Transverse colon (tissue), 4 donors: Measurements from ENCODE around the gene CTTN. TPM values are rescaled to one million over a fixed set of nuclear protein-coding genes. Genes with fewer than 3 reads are reported as not detected.

Experiments used
- DNase-seq: peaks from one replicate; pipeline ENCODE4 v3.0.0-alpha.2; 2019
- H3K27ac ChIP-seq, 4 donors: fragments of 200-600 bp; sonication (generic); 2 replicates each; pipeline ENCODE4 v1.5.1; 2016 to 2018; ENCODE audit warnings: inconsistent platforms in 4 of 4
- H3K27me3 ChIP-seq: fragments of 200-600 bp; sonication (generic); 2 replicates; pipeline ENCODE4 v1.5.1; 2017; ENCODE audit warnings: inconsistent platforms
- H3K36me3 ChIP-seq, 4 donors: fragments of 200-600 bp; sonication (generic); 2 replicates each; pipeline ENCODE4 v1.5.1; 2017 to 2019; ENCODE audit warnings: inconsistent platforms in 4 of 4
- H3K4me1 ChIP-seq, 4 donors: fragments of 200-600 bp; sonication (generic); 2 replicates each; pipeline ENCODE4 v1.5.1; 2017 to 2020; ENCODE audit warnings: inconsistent platforms in 4 of 4
- H3K4me3 ChIP-seq, 4 donors: fragments of 200-600 bp; sonication (generic); 1 replicate in 1 of 4; 2 replicates in 3 of 4; pipeline versions ENCODE4 v1.5.1 to v1.6.1; 2017 to 2019; ENCODE audit warnings: inconsistent platforms in 4 of 4
- H3K9me3 ChIP-seq, 2 donors: fragments of 200-600 bp; sonication (generic); 2 replicates each; pipeline ENCODE4 v1.5.1; 2017 to 2019; ENCODE audit warnings: inconsistent platforms in 2 of 2
- CTCF ChIP-seq, 5 experiments: fragments of 200-600 bp in 3 of 5; fragments of 450-650 bp in 2 of 5; sonication (generic) in 3 of 5; IDR thresholded peaks; 1 replicate in 2 of 5; 2 replicates in 3 of 5; pipeline ENCODE4 v1.5.1; 2016 to 2017; ENCODE audit warnings: antibody characterized with exemption in 5 of 5, inconsistent platforms in 3 of 5, mild to moderate bottlenecking in 2 of 5, moderate library complexity in 1 of 5
- EP300 ChIP-seq: sonication (generic); formaldehyde crosslinking; IDR thresholded peaks from one replicate; pipeline ENCODE4 v1.6.1; 2017; ENCODE audit warnings: antibody characterized with exemption, low read depth
- POLR2A ChIP-seq: fragments of 450-650 bp; IDR thresholded peaks from one replicate; pipeline ENCODE4 v1.6.1; 2016; ENCODE audit warnings: antibody characterized with exemption, mild to moderate bottlenecking, moderate library complexity
- POLR2AphosphoS5 ChIP-seq, 3 donors: sonication (generic); formaldehyde crosslinking; IDR thresholded peaks; one replicate each; pipeline ENCODE4 v1.6.1; 2016; ENCODE audit warnings: antibody characterized with exemption in 3 of 3
- WGBS, 2 donors: methylation state at CpG; one replicate each; pipeline ENCODE4 v1.1.5; 2018; ENCODE audit warnings: low coverage in 1 of 2; 5-methylcytosine and 5-hydroxymethylcytosine counted together
- in situ Hi-C, 4 donors: fragments of 200-750 bp; cut with MboI; loops; one replicate each; pipeline versions ENCODE4 v1.15.0 to v1.15.1; 2017; ENCODE audit warnings: low sequenced_read_pairs in 3 of 4, low pct_ligation_motif_present in 1 of 4, low pct_unique_long_range_greater_than_20kb in 1 of 4
- intact Hi-C: fragments of 100-400 bp; cut with DNase I; formaldehyde crosslinking; loops from one replicate; pipeline ENCODE4 v1.15.1; 2023; ENCODE audit warnings: low total_unique reads
- total RNA-seq, 4 donors: library from RNA; depleted of rRNA; stranded (reverse); fragments of >200 nt; gene quantifications; one replicate each; pipeline ENCODE4 v1.1.0, GENCODE V29; 2016

Gene CTTN
- total RNA-seq, 4 donors from 2014 or later = 203 to 449 (median 365) TPM

- no peak for DNase-seq
- in situ Hi-C loops = no loop called here
- WGBS, 2 donors = 85 to 90% methylated on average over 2 of the region's 2 CpGs
- no peak overlapping the region for H3K27ac ChIP-seq
- intact Hi-C loops = loop anchor here (5.0 kb wide), 1 partner anchor 1936 kb away; no protein-coding TSS in a partner anchor
- no peak overlapping the region for H3K4me3 ChIP-seq
- no peaks in the 10 kb centered on the region for H3K9me3 ChIP-seq
- H3K4me1 ChIP-seq = no peaks in the 10 kb centered on the region
- TF ChIP-seq EP300 = no peak
- TF ChIP-seq POLR2AphosphoS5 (IDR thresholded peaks at IDR 0.05) = no peak
- no peak for TF ChIP-seq CTCF (IDR thresholded peaks at IDR 0.05)
- TF ChIP-seq POLR2A = no peak
- H3K27me3 ChIP-seq = no peaks in the 10 kb centered on the region
- peaks cover 0 to 53% (median 26%) of the 10 kb centered on the region in 4 donors for H3K36me3 ChIP-seq
Measured at GRCh38 chr11:70353329-70353728, 45.0 kb upstream of the CTTN start.

- no peak overlapping the region for H3K4me3 ChIP-seq
- in situ Hi-C loops (no loop called here), intact Hi-C loops (loop anchor here (5.0 kb wide), 1 partner anchor 1937 kb away; no protein-coding TSS in a partner anchor)
- no peaks in the 10 kb centered on the region for H3K27me3 ChIP-seq
- whole genome bisulfite sequencing, 2 donors = 91 to 94% methylated on average over 6 to 19 of the region's 19 CpGs
- no peaks in the 10 kb centered on the region for H3K4me1 ChIP-seq
- TF ChIP-seq CTCF (IDR thresholded peaks at IDR 0.05) = no peak
- no peak for TF ChIP-seq POLR2AphosphoS5 (IDR thresholded peaks at IDR 0.05)
- TF ChIP-seq EP300 = no peak
- no peak for TF ChIP-seq POLR2A
- no peak for DNase-seq
- no peak overlapping the region for H3K27ac ChIP-seq
- H3K9me3 ChIP-seq = no peaks in the 10 kb centered on the region
- H3K36me3 ChIP-seq = peaks cover 0 to 53% (median 26%) of the 10 kb centered on the region in 4 donors
Measured at GRCh38 chr11:70353900-70354568, 44.3 kb upstream of the CTTN start.

GRCh38 chr11:70354629-70355028 lies 43.7 kb upstream of the CTTN start:
- H3K4me1 ChIP-seq = no peaks in the 10 kb centered on the region
- 83 to 96% methylated on average over 2 of the region's 2 CpGs for WGBS, 2 donors
- in situ Hi-C loops (no loop called here), intact Hi-C loops (loop anchor here (5.0 kb wide), 1 partner anchor 1937 kb away; no protein-coding TSS in a partner anchor)
- peaks cover 0 to 52% (median 23%) of the 10 kb centered on the region in 4 donors for H3K36me3 ChIP-seq
- no peak for TF ChIP-seq EP300
- TF ChIP-seq POLR2A = no peak
- TF ChIP-seq POLR2AphosphoS5 (IDR thresholded peaks at IDR 0.05) = no peak
- no peak for TF ChIP-seq CTCF (IDR thresholded peaks at IDR 0.05)
- H3K4me3 ChIP-seq = no peak overlapping the region
- no peaks in the 10 kb centered on the region for H3K9me3 ChIP-seq
- H3K27ac ChIP-seq = no peak overlapping the region
- H3K27me3 ChIP-seq = no peaks in the 10 kb centered on the region
- DNase-seq = no peak

GRCh38 chr11:70358753-70359152 lies 39.6 kb upstream of the CTTN start:
- DNase-seq = no peak
- Histone ChIP-seq H3K4me3 (no peak overlapping the region), H3K9me3 (no peaks in the 10 kb centered on the region), H3K27ac (no peak overlapping the region), H3K27me3 (no peaks in the 10 kb centered on the region), H3K36me3 (peaks cover 0 to 58% (median 26%) of the 10 kb centered on the region in 4 donors), H3K4me1 (no peaks in the 10 kb centered on the region)
- WGBS, 2 donors = 91 to 95% methylated on average over 10 to 11 of the region's 11 CpGs
- TF ChIP-seq CTCF (IDR thresholded peaks at IDR 0.05) (no peak), EP300 (no peak), POLR2AphosphoS5 (IDR thresholded peaks at IDR 0.05) (no peak), POLR2A (no peak)
- in situ Hi-C loops = no loop called here
- intact Hi-C loops = no loop called here
